Lung (tissue), 12 donors: Measurements from ENCODE around the gene PELI1. TPM values are rescaled to one million over a fixed set of nuclear protein-coding genes. Genes with fewer than 3 reads are reported as not detected.

Experiments
- ATAC-seq: fragments of 200-7000 bp; cut with Tn5 transposase; one replicate; pipeline ENCODE4 v1.9.1; 2020; ENCODE audit warnings: moderate number of reproducible peaks; ENCODE audit not compliant: insufficient read depth, low FRiP score
- DNase-seq, 3 donors: peaks; one replicate each; pipeline ENCODE4 v3.0.0-alpha.2; 2013 to 2017
- H3K27ac ChIP-seq, 2 donors: one replicate each; pipeline ENCODE4 v1.5.1; 2013; ENCODE audit warnings: mild to moderate bottlenecking in 2 of 2, moderate library complexity in 2 of 2, control low read depth in 1 of 2, inconsistent platforms in 1 of 2, low read depth in 1 of 2, low read length in 1 of 2
- H3K27me3 ChIP-seq, 3 donors: one replicate each; pipeline ENCODE4 v1.5.1; 2013; ENCODE audit warnings: low read length in 2 of 3; ENCODE audit not compliant: control insufficient read depth in 3 of 3, insufficient read depth in 3 of 3
- H3K36me3 ChIP-seq, 4 donors: one replicate each; pipeline ENCODE4 v1.5.1; 2013; ENCODE audit warnings: low read length in 4 of 4, mild to moderate bottlenecking in 1 of 4, moderate library complexity in 1 of 4; ENCODE audit not compliant: control insufficient read depth in 4 of 4, insufficient read depth in 4 of 4
- H3K4me1 ChIP-seq, 5 donors: one replicate each; pipeline ENCODE4 v1.5.1; 2013; ENCODE audit warnings: low read length in 5 of 5, mild to moderate bottlenecking in 2 of 5, moderate library complexity in 1 of 5; ENCODE audit not compliant: control insufficient read depth in 5 of 5, insufficient read depth in 5 of 5
- H3K4me3 ChIP-seq: one replicate; pipeline ENCODE4 v1.5.1; 2013; ENCODE audit warnings: mild to moderate bottlenecking, control low read depth, moderate library complexity
- H3K9ac ChIP-seq, 2 donors: one replicate each; pipeline ENCODE4 v1.5.1; 2013; ENCODE audit warnings: low read length in 2 of 2, control low read depth in 1 of 2; ENCODE audit not compliant: insufficient read depth in 1 of 2
- H3K9me3 ChIP-seq, 4 donors: one replicate each; pipeline ENCODE4 v1.5.1; 2013; ENCODE audit warnings: low read length in 3 of 4, mild to moderate bottlenecking in 1 of 4, moderate library complexity in 1 of 4; ENCODE audit not compliant: control insufficient read depth in 4 of 4, insufficient read depth in 3 of 4
- CTCF ChIP-seq: IDR thresholded peaks from 2 replicates; pipeline ENCODE4 v1.5.1; 2012; ENCODE audit warnings: mild to moderate bottlenecking; ENCODE audit errors: control extremely low read depth, extremely low read depth
- WGBS, 2 donors: extraction: QIAGEN DNeasy Blood & Tissue Kit; methylation state at CpG; one replicate each; pipeline ENCODE4 v1.1.7; 2013; 5-methylcytosine and 5-hydroxymethylcytosine counted together
- polyA plus RNA-seq, 2 donors: library from polyadenylated mRNA; stranded (reverse); fragments of 200-250 nt; gene quantifications; one replicate each; pipeline ENCODE4 v1.2.1, GENCODE V29; 2013
- total RNA-seq, 2 donors: library from RNA; depleted of rRNA in 1 of 2; stranded (reverse); fragments of >200 nt in 1 of 2; gene quantifications; one replicate each; pipeline ENCODE4 v1.2.1, GENCODE V29; 2014 to 2021
- donor health status: control.
- donor health status: control.
- donor health status: Bipolar disorder and iron deficiency.
- donor health status: healthy.
- donor health status: DM: yes; HTN: yes; CAD: no.

Gene PELI1
- total and polyA plus RNA-seq, 4 donors, result 17.2 to 83.9 (median 48.1) TPM

- ATAC-seq (peak; percentile 82), DNase-seq (peak in 1 of 3 donors; percentile 47)
- no peak overlapping the region for H3K9ac ChIP-seq
- H3K4me1 ChIP-seq, result peaks cover 0 to 5% (median 0%) of the 10 kb centered on the region in 5 donors
- 71 to 85% methylated on average over 2 of the region's 2 CpGs for WGBS, 2 donors
- peaks cover 7 to 14% (median 12%) of the 10 kb centered on the region in 4 donors for H3K36me3 ChIP-seq
- TF ChIP-seq CTCF, result no peak
- H3K9me3 ChIP-seq, result no peaks in the 10 kb centered on the region
- no peaks in the 10 kb centered on the region for H3K27me3 ChIP-seq
- no peak overlapping the region for H3K27ac ChIP-seq
- H3K4me3 ChIP-seq, result no peak overlapping the region
Measured at GRCh38 chr2:64090264-64090663, 54.0 kb downstream of the PELI1 start.

GRCh38 chr2:64086347-64087082 is 57.7 kb downstream of the PELI1 start:
- peaks cover 0 to 5% (median 0%) of the 10 kb centered on the region in 5 donors for H3K4me1 ChIP-seq
- H3K4me3 ChIP-seq, result no peak overlapping the region
- DNase-seq, result no peak
- no peaks in the 10 kb centered on the region for H3K9me3 ChIP-seq
- H3K9ac ChIP-seq, result no peak overlapping the region
- ATAC-seq, result no peak
- H3K36me3 ChIP-seq, result peaks cover 0 to 7% (median 3%) of the 10 kb centered on the region in 4 donors
- no peak for TF ChIP-seq CTCF
- H3K27me3 ChIP-seq, result no peaks in the 10 kb centered on the region
- H3K27ac ChIP-seq, result no peak overlapping the region
- WGBS, 2 donors, result 95 to 98% methylated on average over 6 of the region's 6 CpGs

GRCh38 chr2:64085936-64086335 is 58.3 kb downstream of the PELI1 start:
- no peak for TF ChIP-seq CTCF
- peaks cover 0 to 3% (median 0%) of the 10 kb centered on the region in 4 donors for H3K36me3 ChIP-seq
- ATAC-seq (no peak), DNase-seq (no peak)
- no peak overlapping the region for H3K9ac ChIP-seq
- no peak overlapping the region for H3K27ac ChIP-seq
- WGBS, 2 donors, result 42 to 76% methylated on average over 2 of the region's 2 CpGs
- H3K4me3 ChIP-seq, result no peak overlapping the region
- H3K4me1 ChIP-seq, result peaks cover 0 to 5% (median 0%) of the 10 kb centered on the region in 5 donors
- H3K9me3 ChIP-seq, result no peaks in the 10 kb centered on the region
- no peaks in the 10 kb centered on the region for H3K27me3 ChIP-seq

- Histone ChIP-seq H3K9me3 (no peaks in the 10 kb centered on the region), H3K27ac (no peak overlapping the region), H3K36me3 (no peaks in the 10 kb centered on the region), H3K9ac (no peak overlapping the region), H3K4me1 (peaks cover 0 to 5% (median 0%) of the 10 kb centered on the region in 5 donors), H3K4me3 (no peak overlapping the region), H3K27me3 (no peaks in the 10 kb centered on the region)
- ATAC-seq (no peak), DNase-seq (no peak)
- TF ChIP-seq CTCF, result no peak
- 84 to 88% methylated on average over 8 of the region's 8 CpGs for WGBS, 2 donors
Measured at GRCh38 chr2:64081046-64081445, 63.2 kb downstream of the PELI1 start.
